Measurements from ENCODE around the gene EXTL1.

Gene EXTL1

DNA sequence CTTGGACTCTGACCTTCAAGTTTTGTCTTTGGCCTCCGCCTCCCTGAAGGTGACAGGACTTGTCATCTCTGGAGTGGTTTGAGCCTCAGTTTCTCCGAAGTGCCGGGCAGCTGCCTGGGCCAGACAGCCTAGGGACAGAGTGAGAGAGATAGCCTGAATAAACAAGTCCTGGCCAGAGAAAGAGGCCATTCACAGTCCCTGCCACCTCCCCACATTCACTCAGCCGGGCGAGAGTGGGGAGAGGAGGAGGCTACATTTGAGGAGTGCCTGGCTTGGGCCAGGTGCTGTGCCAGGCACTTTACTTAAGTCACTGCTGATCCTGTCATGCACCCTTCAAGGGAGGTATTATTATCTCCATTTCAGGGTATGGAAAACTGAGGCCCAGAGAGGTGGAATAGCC, 3.5 kb downstream of the EXTL1 start:
- H2AK5ac ChIP-seq (ENCODE audit: low read depth, low read length), result no peak overlapping the region
- H2BK12ac ChIP-seq (ENCODE audit: low read length), result no peak overlapping the region
- no peak overlapping the region for H3K18ac ChIP-seq (ENCODE audit: low read length)
- no peaks in the 10 kb centered on the region for H3K36me3 ChIP-seq (replicated peaks in 1 of 2; ENCODE audit: control insufficient read depth in 2 of 2, insufficient read depth in 2 of 2, low read length in 2 of 2)
- H3K23ac ChIP-seq (ENCODE audit: low read depth, low read length, poor library complexity), result no peak overlapping the region
- no peak overlapping the region for H3K14ac ChIP-seq (ENCODE audit: low read length)
- H3K79me1 ChIP-seq (ENCODE audit: low read depth, low read length), result no peaks in the 10 kb centered on the region
- no CpG with 5 or more reads among the region's 5 CpGs for WGBS, 2 donors (ENCODE audit: extremely low coverage in 2 of 2, insufficient read length in 2 of 2, insufficient replicate concordance in 1 of 2)
- no peak overlapping the region for H2AFZ ChIP-seq (ENCODE audit: low read length)
- no peaks in the 10 kb centered on the region for H3K9me3 ChIP-seq (replicated peaks in 1 of 2; ENCODE audit: control insufficient read depth in 2 of 2, insufficient read depth in 1 of 2, low read depth in 1 of 2, low read length in 2 of 2)
- no peak for DNase-seq (ENCODE audit: low spot score)
- H2BK5ac ChIP-seq (ENCODE audit: low read length), result no peak overlapping the region
- no peak overlapping the region for H2BK15ac ChIP-seq (ENCODE audit: low read length)
- H3K4me1 ChIP-seq (ENCODE audit: control insufficient read depth in 2 of 2, insufficient read depth in 1 of 2, low read depth in 1 of 2, low read length in 2 of 2), result peaks cover 7 to 21% of the 10 kb centered on the region in 2 donors
- H4K91ac ChIP-seq (ENCODE audit: low read depth, low read length, poor library complexity), result no peak overlapping the region
- no peak overlapping the region for H3K4me3 ChIP-seq (ENCODE audit: low read length in 2 of 2)
- peaks cover 0 to 8% (median 0%) of the 10 kb centered on the region in 3 experiments for H3K27me3 ChIP-seq (ENCODE audit: control insufficient read depth in 3 of 3, insufficient read depth in 3 of 3, low read depth in 1 of 3, low read length in 3 of 3)
- no peak overlapping the region for H3K9ac ChIP-seq (ENCODE audit: low read depth, low read length, poor library complexity)
- H2BK120ac ChIP-seq (ENCODE audit: low read depth, low read length), result no peak overlapping the region
- no peak overlapping the region for H4K8ac ChIP-seq (ENCODE audit: low read depth, low read length)
- H3K4me2 ChIP-seq (ENCODE audit: insufficient read depth, low read length, poor library complexity, severe bottlenecking), result no peak overlapping the region
- H3K4ac ChIP-seq (ENCODE audit: low read length), result no peak overlapping the region
- H3K27ac ChIP-seq (replicated peaks; ENCODE audit: low read length), result no peak overlapping the region

GRCh38 chr1:26025517-26025916, 3.9 kb downstream of the EXTL1 start:
- Histone ChIP-seq H2AK5ac (ENCODE audit: low read depth, low read length) (no peak overlapping the region), H3K9me3 (replicated peaks in 1 of 2; ENCODE audit: control insufficient read depth in 2 of 2, insufficient read depth in 1 of 2, low read depth in 1 of 2, low read length in 2 of 2) (no peaks in the 10 kb centered on the region), H3K9ac (ENCODE audit: low read depth, low read length, poor library complexity) (no peak overlapping the region), H3K4ac (ENCODE audit: low read length) (no peak overlapping the region), H3K4me2 (ENCODE audit: insufficient read depth, low read length, poor library complexity, severe bottlenecking) (no peak overlapping the region), H3K27me3 (ENCODE audit: control insufficient read depth in 3 of 3, insufficient read depth in 3 of 3, low read depth in 1 of 3, low read length in 3 of 3) (peaks cover 0 to 8% (median 0%) of the 10 kb centered on the region in 3 experiments), H3K4me1 (ENCODE audit: control insufficient read depth in 2 of 2, insufficient read depth in 1 of 2, low read depth in 1 of 2, low read length in 2 of 2) (peaks cover 7 to 16% of the 10 kb centered on the region in 2 donors), H3K14ac (ENCODE audit: low read length) (no peak overlapping the region), H2BK5ac (ENCODE audit: low read length) (no peak overlapping the region), H3K23ac (ENCODE audit: low read depth, low read length, poor library complexity) (no peak overlapping the region), H3K4me3 (ENCODE audit: low read length in 2 of 2) (no peak overlapping the region), H4K91ac (ENCODE audit: low read depth, low read length, poor library complexity) (no peak overlapping the region), H3K79me1 (ENCODE audit: low read depth, low read length) (no peaks in the 10 kb centered on the region), H3K36me3 (replicated peaks in 1 of 2; ENCODE audit: control insufficient read depth in 2 of 2, insufficient read depth in 2 of 2, low read length in 2 of 2) (no peaks in the 10 kb centered on the region), H2AFZ (ENCODE audit: low read length) (no peak overlapping the region), H4K8ac (ENCODE audit: low read depth, low read length) (no peak overlapping the region), H3K18ac (ENCODE audit: low read length) (no peak overlapping the region), H2BK120ac (ENCODE audit: low read depth, low read length) (no peak overlapping the region), H2BK15ac (ENCODE audit: low read length) (no peak overlapping the region), H2BK12ac (ENCODE audit: low read length) (no peak overlapping the region), H3K27ac (replicated peaks; ENCODE audit: low read length) (no peak overlapping the region)
- WGBS, 2 donors (ENCODE audit: extremely low coverage in 2 of 2, insufficient read length in 2 of 2, insufficient replicate concordance in 1 of 2), result no CpG with 5 or more reads among the region's 5 CpGs
- DNase-seq (ENCODE audit: low spot score), result no peak

- Histone ChIP-seq H2AK5ac (ENCODE audit: low read depth, low read length) (peak overlapping the region; percentile 5), H2BK120ac (ENCODE audit: low read depth, low read length) (no peak overlapping the region)
- no CpG with 5 or more reads among the region's 3 CpGs for WGBS, 2 donors (ENCODE audit: extremely low coverage in 2 of 2, insufficient read length in 2 of 2, insufficient replicate concordance in 1 of 2)
Measured at GRCh38 chr1:26027716-26028489, 6.3 kb downstream of the EXTL1 start.

GRCh38 chr1:26028490-26028980, 7.0 kb downstream of the EXTL1 start:
- WGBS, 2 donors (ENCODE audit: extremely low coverage in 2 of 2, insufficient read length in 2 of 2, insufficient replicate concordance in 1 of 2), result no CpG with 5 or more reads among the region's 8 CpGs
- Histone ChIP-seq H2BK15ac (ENCODE audit: low read length) (peak overlapping the region; percentile 16), H2BK120ac (ENCODE audit: low read depth, low read length) (no peak overlapping the region), H3K36me3 (replicated peaks in 1 of 2; ENCODE audit: control insufficient read depth in 2 of 2, insufficient read depth in 2 of 2, low read length in 2 of 2) (no peaks in the 10 kb centered on the region), H3K4me2 (ENCODE audit: insufficient read depth, low read length, poor library complexity, severe bottlenecking) (no peak overlapping the region), H3K14ac (ENCODE audit: low read length) (no peak overlapping the region), H3K4ac (ENCODE audit: low read length) (no peak overlapping the region), H3K9me3 (replicated peaks in 1 of 2; ENCODE audit: control insufficient read depth in 2 of 2, insufficient read depth in 1 of 2, low read depth in 1 of 2, low read length in 2 of 2) (no peaks in the 10 kb centered on the region), H4K91ac (ENCODE audit: low read depth, low read length, poor library complexity) (peak overlapping the region; percentile 57), H3K23ac (ENCODE audit: low read depth, low read length, poor library complexity) (peak overlapping the region; percentile 14), H2BK12ac (ENCODE audit: low read length) (no peak overlapping the region), H3K4me1 (ENCODE audit: control insufficient read depth in 2 of 2, insufficient read depth in 1 of 2, low read depth in 1 of 2, low read length in 2 of 2) (peaks cover 1 to 2% of the 10 kb centered on the region in 2 donors), H3K9ac (ENCODE audit: low read depth, low read length, poor library complexity) (peak overlapping the region; percentile 73), H2AFZ (ENCODE audit: low read length) (no peak overlapping the region), H3K18ac (ENCODE audit: low read length) (peak overlapping the region; percentile 33), H3K27me3 (ENCODE audit: control insufficient read depth in 3 of 3, insufficient read depth in 3 of 3, low read depth in 1 of 3, low read length in 3 of 3) (peaks cover 0 to 9% (median 2%) of the 10 kb centered on the region in 3 experiments), H4K8ac (ENCODE audit: low read depth, low read length) (peak overlapping the region; percentile 73), H2BK5ac (ENCODE audit: low read length) (peak overlapping the region; percentile 30), H3K27ac (replicated peaks; ENCODE audit: low read length) (no peak overlapping the region), H2AK5ac (ENCODE audit: low read depth, low read length) (peak overlapping the region; percentile 5), H3K4me3 (ENCODE audit: low read length in 2 of 2) (no peak overlapping the region), H3K79me1 (ENCODE audit: low read depth, low read length) (no peaks in the 10 kb centered on the region)
- no peak for DNase-seq (ENCODE audit: low spot score)

More at GRCh38 chr1:26027716-26028489, 6.3 kb downstream of the EXTL1 start:
- peak overlapping the region; percentile 57 for H4K91ac ChIP-seq (ENCODE audit: low read depth, low read length, poor library complexity)
- peak overlapping the region; percentile 73 for H4K8ac ChIP-seq (ENCODE audit: low read depth, low read length)
- no peak overlapping the region for H3K4ac ChIP-seq (ENCODE audit: low read length)
- peaks cover 0 to 8% (median under 1%) of the 10 kb centered on the region in 3 experiments for H3K27me3 ChIP-seq (ENCODE audit: control insufficient read depth in 3 of 3, insufficient read depth in 3 of 3, low read depth in 1 of 3, low read length in 3 of 3)
- no peak overlapping the region for H3K4me3 ChIP-seq (ENCODE audit: low read length in 2 of 2)
- no peaks in the 10 kb centered on the region for H3K36me3 ChIP-seq (replicated peaks in 1 of 2; ENCODE audit: control insufficient read depth in 2 of 2, insufficient read depth in 2 of 2, low read length in 2 of 2)
- no peaks in the 10 kb centered on the region for H3K79me1 ChIP-seq (ENCODE audit: low read depth, low read length)
- H2BK5ac ChIP-seq (ENCODE audit: low read length), result peak overlapping the region; percentile 30
- no peak overlapping the region for H2BK12ac ChIP-seq (ENCODE audit: low read length)
- no peak overlapping the region for H3K14ac ChIP-seq (ENCODE audit: low read length)
- no peak overlapping the region for H3K4me2 ChIP-seq (ENCODE audit: insufficient read depth, low read length, poor library complexity, severe bottlenecking)
- no peak overlapping the region for H2AFZ ChIP-seq (ENCODE audit: low read length)
- peak overlapping the region; percentile 16 for H2BK15ac ChIP-seq (ENCODE audit: low read length)
- peaks cover 1 to 2% of the 10 kb centered on the region in 2 donors for H3K4me1 ChIP-seq (ENCODE audit: control insufficient read depth in 2 of 2, insufficient read depth in 1 of 2, low read depth in 1 of 2, low read length in 2 of 2)
- H3K27ac ChIP-seq (replicated peaks; ENCODE audit: low read length), result no peak overlapping the region
- H3K9me3 ChIP-seq (replicated peaks in 1 of 2; ENCODE audit: control insufficient read depth in 2 of 2, insufficient read depth in 1 of 2, low read depth in 1 of 2, low read length in 2 of 2), result no peaks in the 10 kb centered on the region
- peak overlapping the region; percentile 73 for H3K9ac ChIP-seq (ENCODE audit: low read depth, low read length, poor library complexity)
- peak overlapping the region; percentile 33 for H3K18ac ChIP-seq (ENCODE audit: low read length)
- peak overlapping the region; percentile 14 for H3K23ac ChIP-seq (ENCODE audit: low read depth, low read length, poor library complexity)
- DNase-seq (ENCODE audit: low spot score), result no peak

Measured in neuronal stem cell (in vitro differentiated cells).